CD4-positive, alpha-beta T cell treated with Interleukin-2 at 100 ng/mL for 4 hours (primary cell): ENCODE results near the gene GNAT3.

Experiments
- DNase-seq: peaks from one replicate; pipeline ENCODE4 v3.0.0-alpha.2; 2020; ENCODE audit warnings: low spot score

The GNAT3 gene

GRCh38 chr7:80511964-80512363, at the start of gene GNAT3:
TSS of gene GNAT3 (minus strand) at chr7:80512064. CDS start at chr7:80511926, 138 bp downstream.
- no peak for DNase-seq

- no peak for DNase-seq
Measured at GRCh38 chr7:80558116-80558515, 46.3 kb upstream of the GNAT3 start.

- no peak for DNase-seq
Measured at GRCh38 chr7:80552031-80552694, 40.3 kb upstream of the GNAT3 start.

- DNase-seq = no peak
Measured at GRCh38 chr7:80550005-80550404, 38.1 kb upstream of the GNAT3 start.

- no peak for DNase-seq
Measured at GRCh38 chr7:80548840-80549530, 37.1 kb upstream of the GNAT3 start.

GRCh38 chr7:80542398-80542797, 30.5 kb upstream of the GNAT3 start:
- no peak for DNase-seq

GRCh38 chr7:80540836-80541235, 29.0 kb upstream of the GNAT3 start:
- no peak for DNase-seq

GRCh38 chr7:80537091-80537490, 25.2 kb upstream of the GNAT3 start:
- no peak for DNase-seq

GRCh38 chr7:80536426-80536825, 24.6 kb upstream of the GNAT3 start:
- DNase-seq = no peak

GRCh38 chr7:80533287-80533686, 21.4 kb upstream of the GNAT3 start:
- DNase-seq = no peak

- DNase-seq = no peak
Measured at GRCh38 chr7:80532153-80532552, 20.3 kb upstream of the GNAT3 start.

- DNase-seq = no peak
Measured at GRCh38 chr7:80530136-80530535, 18.3 kb upstream of the GNAT3 start.

GRCh38 chr7:80529362-80529761, 17.5 kb upstream of the GNAT3 start:
- no peak for DNase-seq

- DNase-seq = no peak
Measured at GRCh38 chr7:80528689-80529088, 16.8 kb upstream of the GNAT3 start.

GRCh38 chr7:80526472-80526871, 14.6 kb upstream of the GNAT3 start:
- DNase-seq = no peak

GRCh38 chr7:80524693-80525092, 12.8 kb upstream of the GNAT3 start:
- no peak for DNase-seq

- DNase-seq = no peak
Measured at GRCh38 chr7:80521809-80522208, 9.9 kb upstream of the GNAT3 start.

- no peak for DNase-seq
Measured at GRCh38 chr7:80520199-80520598, 8.3 kb upstream of the GNAT3 start.

- DNase-seq = no peak
Measured at GRCh38 chr7:80517282-80517747, 5.5 kb upstream of the GNAT3 start.

GRCh38 chr7:80515298-80515697, 3.4 kb upstream of the GNAT3 start:
- DNase-seq = no peak

- DNase-seq = no peak
Measured at GRCh38 chr7:80510021-80510420, 1.8 kb downstream of the GNAT3 start.

GRCh38 chr7:80508440-80508839, 3.4 kb downstream of the GNAT3 start:
- DNase-seq = no peak

- DNase-seq = no peak
Measured at GRCh38 chr7:80505900-80506500, 5.9 kb downstream of the GNAT3 start.
